GM21723 (cell line): ENCODE results near the gene PKP2.
"Not testable (repeated sequence)": the region's sequence is repeated elsewhere in the genome, so short reads cannot be mapped to it uniquely, and the experiment has no call there.

Experiments used
- ATAC-seq: cut with Tn5 transposase; IDR thresholded peaks from one replicate; pipeline ENCODE4 v1.9.1; 2021; ENCODE audit warnings: mild to moderate bottlenecking, moderate library complexity; ENCODE audit not compliant: unreplicated experiment

Gene PKP2

DNA sequence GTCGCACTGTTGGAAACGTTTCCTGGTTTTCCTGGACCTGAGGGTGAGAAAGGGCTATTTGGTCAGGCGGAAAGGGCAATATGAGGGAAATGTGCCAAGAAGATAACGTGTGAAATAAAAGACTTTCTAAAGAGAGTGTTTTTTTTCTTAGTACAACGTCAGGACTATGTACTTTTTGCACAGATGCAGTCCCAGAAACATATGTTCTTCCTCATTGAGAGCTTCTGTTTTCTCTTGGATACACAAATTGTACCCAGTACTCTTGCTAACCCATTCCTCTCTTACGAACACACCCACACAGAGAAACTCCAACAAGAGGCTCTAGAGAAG lies 669 bp upstream of the PKP2 start:
- ATAC-seq, result no peak

DNA sequence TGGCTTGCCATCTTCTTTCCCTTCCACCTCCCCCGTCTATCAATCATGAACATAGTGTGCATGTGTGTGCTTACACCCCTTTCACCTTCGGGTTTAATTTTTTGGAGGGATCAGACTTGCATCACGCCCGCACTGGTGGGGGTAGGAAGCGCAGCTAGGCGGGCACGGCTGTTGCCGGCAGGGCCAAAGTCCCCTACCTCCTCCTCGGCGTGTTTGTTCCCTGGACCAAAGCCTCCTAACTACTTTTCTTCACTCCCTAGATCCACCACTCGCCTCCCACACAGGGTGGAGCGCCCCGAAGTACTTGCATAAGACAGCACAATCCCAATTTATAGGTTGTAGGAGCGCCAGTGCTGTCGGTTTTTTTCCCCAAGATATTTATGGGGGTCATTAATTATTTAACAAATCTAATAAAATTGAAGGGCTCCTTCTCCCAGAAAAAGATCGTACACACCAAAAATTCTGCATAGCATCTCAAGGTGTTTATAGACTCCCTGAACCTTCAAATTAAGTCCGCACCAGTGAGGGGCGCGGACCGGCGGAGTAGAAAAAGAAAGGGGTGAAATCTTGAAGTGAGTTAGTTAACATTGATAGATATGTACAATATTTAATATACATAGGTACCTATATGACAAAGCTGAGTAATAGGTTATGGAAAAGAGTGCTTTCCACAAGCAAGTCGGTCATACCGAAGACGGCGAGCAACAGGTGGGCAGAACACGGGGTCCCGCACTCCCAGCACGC lies 717 bp downstream of the PKP2 start:
- no peak for ATAC-seq

DNA sequence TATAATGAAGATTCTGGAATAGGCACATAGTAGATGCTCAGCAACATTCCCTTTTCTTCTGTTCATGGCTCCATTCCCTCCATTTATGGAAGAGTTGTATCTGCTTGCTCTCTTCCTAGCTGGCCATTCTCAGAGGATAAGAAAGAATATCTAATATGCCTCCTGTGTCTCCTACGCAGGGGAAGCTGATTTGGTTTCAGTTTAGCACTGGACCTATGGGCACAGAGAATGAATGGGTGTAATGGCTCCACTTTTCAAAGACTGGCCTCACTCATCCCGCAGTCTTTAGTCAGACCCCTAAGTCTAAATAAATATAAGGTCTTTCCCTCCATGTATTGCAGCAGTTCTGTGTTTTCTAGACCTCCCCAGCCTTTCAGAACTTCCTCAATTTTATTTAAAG lies 2.0 kb downstream of the PKP2 start:
- ATAC-seq, result no peak

DNA sequence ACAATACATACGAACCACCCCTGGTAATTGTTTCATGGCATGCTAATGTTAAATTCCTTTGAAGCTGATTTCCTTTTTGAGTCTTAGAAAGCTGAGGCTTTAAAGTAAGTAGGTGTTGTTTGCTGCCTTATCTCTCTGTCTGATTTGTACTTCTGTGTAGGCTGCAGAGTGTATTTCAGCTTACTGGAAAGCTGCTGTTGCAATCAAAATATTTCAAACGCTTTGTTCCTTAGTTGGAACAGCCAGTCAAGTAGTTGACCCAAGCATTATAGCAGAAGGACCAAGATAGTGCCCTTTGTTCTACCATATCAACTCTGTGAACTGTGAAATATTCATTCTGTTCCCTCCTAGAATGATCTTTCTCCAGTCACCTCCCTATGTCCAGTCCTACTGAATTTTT lies 3.1 kb downstream of the PKP2 start:
- ATAC-seq, result no peak

DNA sequence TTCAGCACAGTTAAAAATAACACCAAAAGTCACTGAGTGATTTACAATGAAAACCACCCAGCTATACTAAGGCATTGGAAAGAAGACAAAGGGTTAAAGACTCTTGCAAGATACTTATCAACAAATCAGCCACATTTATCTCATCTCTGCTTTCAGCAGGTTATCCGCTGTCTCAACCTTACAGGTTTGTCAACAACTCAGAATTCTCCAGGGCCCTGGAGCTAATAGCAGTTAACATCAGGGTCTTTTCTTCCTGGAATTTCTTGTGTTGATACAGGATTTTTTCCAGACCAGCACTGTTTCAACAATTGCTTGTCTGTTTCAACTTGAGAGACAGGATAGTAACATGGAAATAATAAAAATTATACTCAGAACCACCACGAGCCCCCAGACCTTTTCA lies 3.5 kb downstream of the PKP2 start:
- ATAC-seq, result no peak

DNA sequence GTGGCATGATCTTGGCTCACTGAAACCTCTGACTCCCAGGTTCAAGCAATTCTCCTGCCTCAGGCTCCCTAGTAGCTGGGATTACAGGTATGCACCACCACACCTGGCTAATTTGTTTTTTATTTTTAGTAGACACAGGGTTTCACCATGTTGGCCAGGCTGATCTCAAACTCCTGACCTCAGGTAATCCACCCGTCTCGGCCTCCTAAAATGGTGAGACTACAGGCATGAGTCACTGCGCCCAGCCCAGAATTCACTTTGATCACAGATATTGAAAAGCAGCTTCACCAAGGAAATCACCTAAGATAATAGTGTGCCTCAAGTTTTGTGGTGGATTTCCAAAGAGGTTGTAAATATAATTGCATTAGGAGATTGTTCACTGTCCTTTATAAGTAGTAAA lies 4.2 kb downstream of the PKP2 start:
- not testable (repeated sequence) for ATAC-seq

DNA sequence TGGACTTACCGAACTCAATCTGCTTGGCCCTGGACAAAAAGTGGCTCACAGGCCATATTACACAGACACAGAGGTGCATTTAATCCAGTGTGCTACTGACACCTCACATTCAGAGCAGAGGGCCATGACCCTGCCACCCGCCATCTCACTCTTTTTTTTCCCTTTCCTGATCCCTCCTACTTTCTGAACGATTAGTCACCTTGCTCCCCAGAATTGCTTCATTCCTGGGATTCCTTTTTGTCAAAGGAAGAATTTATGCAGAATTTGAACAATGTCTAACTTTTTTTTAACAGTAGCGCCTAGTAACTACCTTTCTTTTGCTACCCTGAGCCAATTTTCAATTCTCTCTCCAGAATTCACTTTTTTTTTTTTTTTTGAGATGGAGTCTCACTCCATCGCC lies 4.6 kb downstream of the PKP2 start:
- no peak for ATAC-seq

DNA sequence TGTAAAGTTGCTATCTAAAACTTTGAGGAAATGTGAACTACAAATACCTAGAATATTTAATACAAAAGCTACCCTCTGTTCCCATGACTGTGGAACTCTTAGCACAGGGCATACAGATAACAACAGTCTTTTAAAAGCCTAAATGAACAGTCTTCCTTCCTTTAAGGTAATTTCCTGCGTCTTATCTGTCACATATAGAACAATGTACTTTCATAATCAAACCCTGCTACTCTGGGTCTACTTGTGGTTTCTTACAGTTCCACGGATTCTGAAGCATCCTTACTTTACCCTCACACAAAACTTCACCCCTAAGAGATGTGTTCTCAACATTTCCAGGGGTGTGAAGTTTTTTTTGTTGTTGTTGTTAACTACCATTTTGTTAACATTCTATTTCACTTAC lies 5.1 kb downstream of the PKP2 start:
- no peak for ATAC-seq

DNA sequence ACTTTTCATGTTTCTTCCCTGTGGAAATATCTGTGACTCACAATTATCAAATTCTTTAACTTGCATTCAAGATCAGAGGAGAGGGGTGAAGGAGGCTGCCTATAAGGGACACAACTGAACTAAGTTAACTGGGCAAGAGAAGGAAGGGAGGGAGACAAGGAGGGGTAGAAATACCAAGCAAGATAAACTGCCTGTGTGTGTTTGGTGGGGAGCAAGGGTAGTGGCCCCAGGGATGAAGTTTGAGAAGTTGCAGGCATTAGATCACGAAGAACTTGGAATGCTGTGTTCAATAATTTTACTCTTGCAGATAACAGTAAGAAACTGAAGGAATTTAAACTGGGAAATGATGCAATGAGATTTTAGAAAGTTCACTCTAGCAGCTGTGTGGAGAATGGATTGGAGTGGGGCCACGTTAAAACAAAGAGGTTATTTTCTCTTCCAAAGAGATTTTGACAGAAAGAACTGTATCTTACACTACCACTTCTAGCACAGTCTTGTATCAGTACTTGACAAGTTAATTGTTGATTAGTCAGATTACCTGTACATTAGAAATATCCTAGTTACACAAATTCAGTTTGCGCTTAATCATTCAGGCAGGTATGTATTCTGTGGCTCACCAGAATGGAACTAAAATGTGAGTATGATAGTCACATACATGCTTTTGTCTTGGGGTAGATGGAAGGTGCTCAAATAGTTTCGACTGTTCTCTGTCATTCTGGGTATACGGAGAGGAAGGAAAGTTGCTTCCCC lies 7.4 kb downstream of the PKP2 start:
- ATAC-seq, result no peak

DNA sequence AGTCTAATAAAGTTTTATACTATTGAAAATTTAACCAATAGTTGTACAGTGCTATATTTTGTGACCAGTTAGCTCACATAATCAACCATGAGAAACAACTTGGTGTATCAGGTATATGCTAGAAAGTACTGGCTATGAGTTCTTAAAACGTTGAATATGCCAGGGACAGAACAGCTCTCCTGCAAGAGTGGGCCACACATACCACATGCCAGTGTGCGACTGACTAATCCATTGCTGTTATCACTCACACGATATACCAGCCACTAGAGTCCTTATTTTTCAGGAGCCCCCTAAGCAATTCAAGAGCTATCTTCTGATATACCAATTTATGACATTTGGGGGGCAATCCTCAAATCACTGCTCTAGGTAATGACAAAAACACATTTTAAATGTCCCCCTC lies 9.5 kb downstream of the PKP2 start:
- no peak for ATAC-seq

DNA sequence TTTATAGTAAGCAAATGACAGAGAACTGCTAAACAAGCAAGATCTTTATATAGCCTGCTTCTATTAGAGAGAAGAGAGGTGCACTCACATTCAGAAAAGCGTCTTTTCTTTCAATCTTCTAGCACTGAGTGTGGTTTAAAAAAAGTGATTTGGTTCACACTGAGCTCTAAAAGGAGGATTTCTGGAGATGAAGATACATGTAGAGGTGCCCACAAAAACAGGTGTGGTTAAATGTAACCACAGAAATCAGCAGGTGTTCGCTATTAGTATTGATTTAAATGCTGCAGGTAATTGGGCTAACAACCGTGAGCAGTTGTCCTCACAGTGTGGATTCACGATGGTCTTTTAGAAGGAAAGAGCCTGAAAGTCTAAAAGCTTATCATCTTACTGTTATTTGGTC lies 10.7 kb downstream of the PKP2 start:
- no peak for ATAC-seq

DNA sequence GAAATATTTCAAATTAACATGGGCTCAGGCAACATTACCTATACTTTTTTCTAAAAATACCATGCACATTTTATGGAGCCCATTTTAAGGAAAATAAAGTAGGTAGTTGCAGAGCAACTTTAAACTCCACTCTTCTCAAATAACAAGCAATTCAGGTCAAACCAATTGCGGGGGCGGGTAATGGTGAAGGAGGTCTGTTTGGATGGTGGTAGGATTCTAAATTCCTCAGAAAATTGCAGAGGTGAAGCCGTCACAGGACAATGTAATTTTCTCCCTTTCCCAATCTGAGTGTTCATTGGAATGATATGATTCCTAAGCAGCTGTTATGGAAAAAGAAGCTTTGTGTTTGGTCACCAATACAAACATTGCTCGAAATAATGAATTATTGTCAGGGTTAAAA lies 11.6 kb downstream of the PKP2 start:
- ATAC-seq, result no peak

DNA sequence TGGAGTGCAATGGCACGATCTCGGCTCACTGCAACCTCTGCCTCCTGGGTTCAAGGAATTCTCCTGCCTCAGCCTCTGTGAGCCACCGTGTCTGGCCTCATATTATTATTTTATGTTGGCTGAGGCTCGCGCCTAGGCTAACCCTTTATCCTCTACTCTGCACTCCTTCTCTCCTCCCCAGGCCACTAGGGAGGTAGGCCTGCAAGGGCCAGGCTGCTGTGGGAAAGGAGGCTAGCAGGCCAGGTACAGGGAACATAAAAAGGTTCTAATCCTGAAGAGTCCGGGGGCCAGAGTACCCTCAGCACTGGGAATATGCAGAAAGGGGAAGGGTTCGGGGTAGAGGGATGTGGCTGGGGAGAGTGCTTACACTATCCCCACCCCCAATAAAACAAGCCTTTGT lies 14.9 kb downstream of the PKP2 start:
- ATAC-seq, result no peak

DNA sequence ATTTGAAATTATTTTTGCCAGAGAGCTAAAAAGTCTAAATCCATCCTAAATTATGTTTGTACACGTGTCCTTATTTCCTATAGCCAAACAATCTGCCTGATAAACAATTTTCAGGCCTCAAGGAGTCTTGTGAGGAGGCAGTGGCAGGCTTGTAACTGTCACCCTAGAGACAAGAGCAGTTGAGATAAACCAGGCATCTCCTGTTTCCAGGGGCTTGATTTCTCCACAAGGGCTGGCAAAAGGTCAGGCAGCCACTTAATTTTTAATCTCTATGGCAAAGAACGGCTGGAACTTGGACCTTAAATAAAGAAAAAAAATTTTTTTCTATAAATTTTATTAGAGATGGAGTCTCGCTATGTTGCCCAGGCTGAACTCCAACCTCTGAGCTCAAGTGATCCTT lies 15.5 kb downstream of the PKP2 start:
- ATAC-seq, result no peak

DNA sequence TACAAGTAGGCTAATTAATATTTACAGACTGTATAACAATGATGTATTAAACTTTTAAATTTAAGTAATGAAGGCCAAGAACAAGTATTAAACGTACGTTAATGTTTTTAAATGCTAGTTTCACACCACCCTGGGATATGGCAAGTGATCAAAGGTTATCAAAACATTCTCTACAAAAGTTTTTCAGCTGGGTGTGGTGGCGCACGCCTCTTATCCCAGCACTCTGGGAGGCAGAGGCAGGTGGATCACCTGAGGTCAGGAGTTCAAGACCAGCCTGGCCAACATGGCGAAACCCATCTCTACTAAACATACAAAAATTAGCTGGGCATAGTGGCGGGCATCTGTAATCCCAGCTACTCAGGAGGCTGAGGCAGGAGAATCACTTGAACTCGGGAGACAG lies 17.5 kb downstream of the PKP2 start:
- not testable (repeated sequence) for ATAC-seq

DNA sequence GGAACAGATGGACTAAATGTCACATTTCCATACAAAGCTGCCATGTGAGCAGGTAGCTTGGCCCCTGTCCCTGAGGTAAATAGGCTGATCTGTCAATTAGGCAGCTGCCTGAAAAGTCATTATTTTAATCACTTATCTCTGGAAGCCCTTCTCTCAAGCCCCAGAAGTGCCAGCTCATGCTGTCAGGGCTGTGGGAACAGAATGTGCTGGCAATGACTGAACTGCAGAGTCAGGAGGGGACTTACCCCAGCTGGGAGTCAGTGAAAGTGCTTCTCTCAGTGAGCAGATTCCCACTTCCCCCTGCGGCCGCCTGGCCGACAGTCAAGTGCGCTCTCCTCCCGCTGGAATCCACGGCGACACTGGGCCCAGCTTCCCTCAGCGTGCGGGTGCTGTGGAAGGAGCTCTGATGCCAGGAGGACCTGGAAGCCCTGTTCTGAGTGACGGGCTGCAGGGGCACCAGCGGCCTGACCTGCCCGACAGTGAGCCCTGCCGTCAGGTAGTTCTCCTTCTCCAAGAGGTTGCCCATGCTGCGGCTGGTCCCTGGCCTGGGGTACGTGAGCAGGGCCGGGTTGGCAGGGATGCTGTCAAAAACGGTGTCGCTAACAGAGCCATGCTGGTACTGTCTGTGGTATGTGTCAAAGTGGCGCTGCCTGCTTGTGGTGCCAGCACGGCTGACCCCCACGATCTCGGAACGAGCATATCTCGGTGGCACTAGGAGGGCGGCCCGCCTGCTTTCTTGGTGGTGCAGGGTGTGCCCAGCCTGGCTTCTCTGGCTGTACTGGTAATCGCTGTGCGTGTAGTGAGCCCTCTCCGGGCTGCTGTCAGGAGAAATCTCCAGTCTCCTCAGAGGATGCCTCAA lies 18.7 kb downstream of the PKP2 start:
- ATAC-seq, result no peak

DNA sequence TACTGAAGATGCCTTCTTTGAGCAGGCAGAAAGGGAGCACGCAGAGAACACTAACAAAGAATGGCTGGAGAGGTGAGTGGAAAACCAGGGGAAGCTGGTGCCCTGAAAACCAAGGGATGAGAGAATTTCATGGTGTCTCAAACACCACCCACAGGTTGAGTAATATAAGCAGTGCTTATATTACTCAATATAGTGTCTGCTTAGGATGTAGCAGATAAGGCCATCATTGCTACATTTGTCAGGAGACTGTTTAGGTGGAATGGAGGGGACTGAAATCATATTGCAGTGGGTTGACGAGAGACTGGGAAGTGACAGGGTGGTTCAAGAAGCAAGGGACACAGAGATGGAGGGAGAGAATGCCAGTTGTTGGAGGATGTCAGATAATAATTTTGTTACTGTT lies 20.6 kb downstream of the PKP2 start:
- no peak for ATAC-seq

DNA sequence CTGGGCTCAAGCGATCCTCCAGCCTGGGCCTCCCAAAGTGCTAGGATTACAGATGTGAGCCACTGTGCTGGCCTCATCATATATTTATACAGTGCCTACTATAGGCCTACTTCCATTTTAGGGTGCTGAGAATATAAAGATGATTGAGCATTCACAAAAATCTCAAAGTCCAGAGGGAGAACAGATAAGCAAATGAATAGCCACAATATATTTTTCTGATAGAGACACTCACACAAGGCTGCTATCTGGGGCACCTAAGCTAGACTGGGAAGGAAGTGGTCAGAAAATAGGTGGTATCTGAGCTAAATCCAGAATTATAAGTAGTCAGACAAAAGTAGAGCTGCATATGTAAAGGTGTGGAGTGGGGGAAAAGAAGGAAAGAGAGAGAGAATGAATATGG lies 21.6 kb downstream of the PKP2 start:
- no peak for ATAC-seq

DNA sequence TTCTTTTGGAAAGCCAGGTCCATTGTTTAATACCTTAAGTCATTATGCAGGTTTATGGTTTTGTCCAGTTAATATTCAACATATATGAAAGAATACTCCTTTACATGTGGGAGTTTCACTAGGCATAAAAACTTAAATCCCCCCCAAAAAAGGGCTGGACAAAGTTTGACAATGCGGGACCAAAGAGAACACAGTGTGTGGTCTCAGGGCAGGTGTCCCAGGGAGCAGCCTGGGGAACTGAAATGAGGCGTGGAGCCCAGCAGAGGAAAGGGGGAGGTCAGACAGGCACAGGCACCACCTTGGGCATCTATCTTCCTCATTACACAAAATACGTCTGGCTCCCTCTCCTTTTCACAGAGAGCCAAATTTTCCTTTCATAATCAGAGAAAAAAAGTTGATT lies 22.5 kb downstream of the PKP2 start:
- no peak for ATAC-seq

DNA sequence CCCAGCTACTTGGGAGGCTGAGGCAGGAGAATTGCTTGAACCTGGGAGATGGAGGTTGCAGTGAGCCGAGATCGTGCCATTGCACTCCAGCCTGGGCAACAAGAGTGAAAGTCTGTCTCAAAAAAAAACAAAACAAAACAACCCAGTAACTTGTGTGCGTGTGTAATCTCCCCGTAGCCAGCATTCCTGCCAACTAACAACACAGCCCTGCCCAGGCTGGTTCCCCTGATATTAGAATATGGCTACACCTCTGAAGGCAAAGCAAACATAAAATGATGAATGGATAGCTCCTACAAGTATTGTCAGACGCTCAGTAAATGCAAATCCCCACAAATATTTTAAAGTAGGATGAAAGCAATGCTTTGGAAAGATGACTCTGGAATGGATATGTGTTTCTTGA lies 24.2 kb downstream of the PKP2 start:
- ATAC-seq, result not testable (repeated sequence)

DNA sequence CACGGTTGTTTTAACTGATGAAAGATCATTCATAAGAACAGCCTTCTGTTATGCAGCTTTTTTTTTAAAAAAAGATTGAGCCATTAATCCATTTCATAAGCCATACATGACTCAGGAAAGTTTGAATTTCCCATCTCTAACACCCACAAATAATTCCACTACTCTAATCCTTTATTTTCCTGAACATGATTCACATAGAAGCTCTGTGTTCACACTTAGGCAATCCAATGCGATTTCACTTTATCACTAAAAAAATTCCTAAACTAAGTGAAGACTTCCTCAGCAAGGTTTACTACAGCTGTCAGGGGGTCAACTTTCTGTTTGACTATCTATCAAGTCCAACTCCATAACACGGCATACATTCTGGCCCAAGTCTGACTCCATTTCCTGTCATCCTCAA lies 25.9 kb downstream of the PKP2 start:
- no peak for ATAC-seq

DNA sequence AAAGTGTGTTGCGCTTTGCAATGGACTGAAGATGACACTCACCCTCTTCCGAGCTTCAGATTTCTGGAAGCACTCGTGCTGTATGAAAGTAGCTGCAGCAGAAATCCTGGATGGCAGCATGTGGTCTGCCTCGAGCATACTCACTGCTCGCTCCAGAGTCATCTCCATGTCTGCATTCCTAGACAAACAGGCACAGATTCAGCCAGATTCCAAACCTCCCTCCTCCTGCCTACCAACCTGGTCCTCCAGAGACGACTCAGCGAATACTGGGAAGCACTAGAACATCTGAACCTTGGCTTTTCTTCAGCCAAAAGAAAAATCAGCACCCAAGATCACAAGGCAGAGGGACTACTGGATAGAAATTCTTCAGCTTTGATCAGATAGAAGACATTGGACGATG lies 27.7 kb downstream of the PKP2 start:
- ATAC-seq, result no peak
